A673 (cell line): ENCODE results near the gene GPR161. TPM values are rescaled to one million over a fixed set of nuclear protein-coding genes. Genes with fewer than 3 reads are reported as not detected.

Experiments
- BruUV-seq: library from RNA; stranded (reverse); fragments of 400-500 nt; replicated peaks from 2 replicates; lab custom pipeline; 2021; lab: Mats Ljungman, UMichigan
- CTCF ChIA-PET: fragments of 300-600 bp; sonication (Branson Sonifier 250); formaldehyde crosslinking; loops from one replicate; lab custom pipeline; 2022; ENCODE audit warnings: antibody characterized with exemption; lab: Charles Lee
- POLR2A ChIA-PET: fragments of 300-600 bp; sonication (Branson Sonifier 250); formaldehyde crosslinking; loops from one replicate; lab custom pipeline; 2022; ENCODE audit warnings: antibody characterized with exemption; ENCODE audit not compliant: low non-redundant PET; lab: Charles Lee
- DNase-seq: peaks from one replicate; pipeline ENCODE4 v3.0.0-alpha.2; 2015; ENCODE audit warnings: low spot score
- H3K27ac ChIP-seq: fragments of 200-600 bp; sonication (generic); 2 replicates; pipeline ENCODE4 v1.5.1; 2016; ENCODE audit warnings: mixed run types, low read depth, mild to moderate bottlenecking, mixed read lengths, antibody characterized with exemption, low read length; ENCODE audit not compliant: poor library complexity, severe bottlenecking
- H3K27me3 ChIP-seq: fragments of 200-600 bp; sonication (generic); replicated peaks from 2 replicates; pipeline ENCODE4 v1.6.1; 2017; ENCODE audit warnings: mixed run types, low read depth, mild to moderate bottlenecking, mixed read lengths, antibody characterized with exemption, low read length; ENCODE audit not compliant: insufficient read depth, poor library complexity
- H3K36me3 ChIP-seq: fragments of 200-600 bp; sonication (generic); 2 replicates; pipeline ENCODE4 v1.6.1; 2016; ENCODE audit warnings: mixed run types, mild to moderate bottlenecking, mixed read lengths, antibody characterized with exemption, low read length; ENCODE audit not compliant: insufficient read depth, poor library complexity, severe bottlenecking
- H3K4me1 ChIP-seq: fragments of 200-600 bp; sonication (generic); 2 replicates; pipeline ENCODE4 v1.6.1; 2017; ENCODE audit warnings: mixed run types, mild to moderate bottlenecking, mixed read lengths, antibody characterized with exemption, low read length; ENCODE audit not compliant: insufficient read depth, poor library complexity, severe bottlenecking
- H3K4me3 ChIP-seq: fragments of 200-600 bp; sonication (generic); 2 replicates; pipeline ENCODE4 v1.5.1; 2016; ENCODE audit warnings: low read depth, mixed run types, mild to moderate bottlenecking, mixed read lengths, low read length; ENCODE audit not compliant: poor library complexity, severe bottlenecking
- H3K9me3 ChIP-seq: fragments of 200-600 bp; sonication (generic); 2 replicates; pipeline ENCODE4 v1.6.1; 2016; ENCODE audit warnings: mixed run types, low read depth, mild to moderate bottlenecking, mixed read lengths, antibody characterized with exemption, low read length; ENCODE audit not compliant: poor library complexity, severe bottlenecking
- EZH2 ChIP-seq: fragments of 200-600 bp; sonication (generic); IDR thresholded peaks from 2 replicates; pipeline ENCODE4 v1.6.1; 2017; ENCODE audit warnings: borderline replicate concordance, low read depth, mild to moderate bottlenecking, mixed read lengths, antibody characterized with exemption, low read length; ENCODE audit not compliant: poor library complexity, severe bottlenecking
- intact Hi-C: fragments of 100-400 bp; cut with micrococcal nuclease; formaldehyde crosslinking; loops from one replicate; pipeline ENCODE4 v1.10.0; 2022; ENCODE audit not compliant: unreplicated experiment
- total RNA-seq: library from RNA; stranded (reverse); gene quantifications from 2 replicates; pipeline ENCODE4 v1.2.3, GENCODE V29; 2021
- TF ChIP-seq, protein P1 (sequence below): fragments of 300-800, 200-600 bp; sonication (generic); conservative IDR thresholded peaks from 2 replicates; pipeline ENCODE4 v1.5.1; 2017; ENCODE audit warnings: low read depth, mild to moderate bottlenecking, antibody characterized with exemption, low read length, moderate library complexity, mixed read lengths

The GPR161 gene
- total RNA-seq, 1 experiment from 2014 or later: 17.4 TPM

DNA sequence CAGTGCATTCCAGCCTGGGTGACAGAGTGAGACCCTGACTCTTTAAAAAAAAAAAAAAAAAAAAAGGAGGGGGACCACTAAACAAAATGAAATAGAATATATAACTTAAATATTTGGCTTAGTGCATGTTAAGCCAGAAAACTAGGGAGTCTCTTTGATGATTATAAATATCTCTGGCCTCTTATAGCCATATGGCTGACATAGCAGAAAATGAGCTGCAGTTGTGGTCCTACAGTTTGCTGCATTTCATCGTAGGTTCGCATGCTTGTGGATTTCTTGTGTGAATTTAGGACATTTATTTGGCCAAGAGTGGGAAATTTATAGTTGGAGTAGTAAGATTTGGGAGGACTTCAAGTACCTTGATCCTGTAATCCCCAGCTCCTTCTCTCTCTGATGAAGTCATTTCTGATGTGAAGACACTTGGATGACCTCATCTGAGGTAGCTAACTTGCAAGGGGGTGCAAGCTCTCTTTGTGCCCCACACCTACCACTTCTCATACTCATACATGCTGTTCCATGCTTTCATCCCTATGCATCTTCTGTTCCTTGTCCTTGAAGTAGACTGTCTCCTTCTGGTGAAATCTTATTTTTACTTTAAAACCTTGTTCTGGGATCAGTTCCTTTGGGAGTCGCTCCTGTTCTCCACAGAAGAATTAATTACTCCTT is 35.7 kb upstream of the GPR161 start:
- intact Hi-C loops: no loop called here
- no peaks in the 10 kb centered on the region for H3K36me3 ChIP-seq
- ChIA-PET POLR2A (interaction anchor here (0.7 kb wide), 1 partner anchor 149 kb away, joined by 18 read pairs; no protein-coding TSS in a partner anchor), CTCF (no interaction called here)
- TF ChIP-seq, protein P1, sequence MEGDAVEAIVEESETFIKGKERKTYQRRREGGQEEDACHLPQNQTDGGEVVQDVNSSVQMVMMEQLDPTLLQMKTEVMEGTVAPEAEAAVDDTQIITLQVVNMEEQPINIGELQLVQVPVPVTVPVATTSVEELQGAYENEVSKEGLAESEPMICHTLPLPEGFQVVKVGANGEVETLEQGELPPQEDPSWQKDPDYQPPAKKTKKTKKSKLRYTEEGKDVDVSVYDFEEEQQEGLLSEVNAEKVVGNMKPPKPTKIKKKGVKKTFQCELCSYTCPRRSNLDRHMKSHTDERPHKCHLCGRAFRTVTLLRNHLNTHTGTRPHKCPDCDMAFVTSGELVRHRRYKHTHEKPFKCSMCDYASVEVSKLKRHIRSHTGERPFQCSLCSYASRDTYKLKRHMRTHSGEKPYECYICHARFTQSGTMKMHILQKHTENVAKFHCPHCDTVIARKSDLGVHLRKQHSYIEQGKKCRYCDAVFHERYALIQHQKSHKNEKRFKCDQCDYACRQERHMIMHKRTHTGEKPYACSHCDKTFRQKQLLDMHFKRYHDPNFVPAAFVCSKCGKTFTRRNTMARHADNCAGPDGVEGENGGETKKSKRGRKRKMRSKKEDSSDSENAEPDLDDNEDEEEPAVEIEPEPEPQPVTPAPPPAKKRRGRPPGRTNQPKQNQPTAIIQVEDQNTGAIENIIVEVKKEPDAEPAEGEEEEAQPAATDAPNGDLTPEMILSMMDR: no peak
- TF ChIP-seq EZH2: no peak
- no peak for DNase-seq
- H3K27ac ChIP-seq: no peak overlapping the region
- no TSS peak for BruUV-seq
- H3K27me3 ChIP-seq: no peaks in the 10 kb centered on the region
- no peak overlapping the region for H3K4me3 ChIP-seq
- no peaks in the 10 kb centered on the region for H3K4me1 ChIP-seq
- no peaks in the 10 kb centered on the region for H3K9me3 ChIP-seq

- H3K4me1 ChIP-seq: no peaks in the 10 kb centered on the region
- ChIA-PET POLR2A (no interaction called here), CTCF (interaction anchor here (0.7 kb wide), 1 partner anchor 32 kb away, joined by 7 read pairs; no protein-coding TSS in a partner anchor)
- TF ChIP-seq, protein P1: no peak
- no peak for TF ChIP-seq EZH2
- no peaks in the 10 kb centered on the region for H3K9me3 ChIP-seq
- no TSS peak for BruUV-seq
- H3K27me3 ChIP-seq: no peaks in the 10 kb centered on the region
- H3K4me3 ChIP-seq: no peak overlapping the region
- DNase-seq: no peak
- H3K27ac ChIP-seq: no peak overlapping the region
- intact Hi-C loops: no loop called here
- no peaks in the 10 kb centered on the region for H3K36me3 ChIP-seq
These were observed 34.1 kb upstream of the GPR161 start for GRCh38 chr1:168170564-168171508.

DNA sequence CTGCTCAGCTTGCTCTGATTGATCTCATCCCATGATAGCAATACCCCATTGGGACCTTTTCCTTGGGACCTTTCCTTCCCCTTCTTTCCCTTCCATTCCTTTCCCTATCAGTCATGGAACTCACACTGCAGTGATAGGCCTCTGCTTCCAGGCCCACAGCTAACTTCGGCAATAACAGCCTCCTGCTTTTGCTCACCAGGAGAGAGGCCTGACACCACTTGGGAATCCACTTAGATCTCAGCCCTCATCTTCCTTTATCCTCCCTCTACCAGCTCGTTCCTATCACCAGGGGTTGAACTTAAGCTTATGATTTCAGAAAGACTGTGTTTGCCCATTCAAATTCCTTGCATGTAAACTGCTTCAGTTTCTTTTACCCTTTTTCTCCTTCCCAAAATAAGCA is 31.1 kb upstream of the GPR161 start:
- BruUV-seq: no TSS peak
- Histone ChIP-seq H3K27ac (no peak overlapping the region), H3K36me3 (no peaks in the 10 kb centered on the region), H3K4me1 (no peaks in the 10 kb centered on the region), H3K9me3 (no peaks in the 10 kb centered on the region), H3K4me3 (no peak overlapping the region), H3K27me3 (no peaks in the 10 kb centered on the region)
- no peak for DNase-seq
- TF ChIP-seq EZH2: no peak
- TF ChIP-seq, protein P1: no peak
- intact Hi-C loops: no loop called here
- POLR2A ChIA-PET: no interaction called here
- CTCF ChIA-PET: no interaction called here
